GM21526 (cell line): ENCODE results near the gene SSC4D.
A peak's percentile ranks its signal among the peaks of the same experiment; 100 is the strongest.
"Not testable (repeated sequence)": the region's sequence is repeated elsewhere in the genome, so short reads cannot be mapped to it uniquely, and the experiment has no call there.

ENCODE experiments used
- ATAC-seq: cut with Tn5 transposase; IDR thresholded peaks from one replicate; pipeline ENCODE4 v1.9.1; 2021; ENCODE audit warnings: moderate library complexity; ENCODE audit not compliant: unreplicated experiment, low FRiP score

Gene SSC4D

GRCh38 chr7:76423666-76424412 lies 14.3 kb upstream of the SSC4D start:
- ATAC-seq = no peak

GRCh38 chr7:76421097-76421496 lies 11.6 kb upstream of the SSC4D start:
- ATAC-seq = not testable (repeated sequence)

GRCh38 chr7:76417654-76418310 lies 8.3 kb upstream of the SSC4D start:
- ATAC-seq = not testable (repeated sequence)

GRCh38 chr7:76412249-76412648 lies 2.8 kb upstream of the SSC4D start:
- no peak for ATAC-seq

GRCh38 chr7:76411626-76412025 lies 2.1 kb upstream of the SSC4D start:
- no peak for ATAC-seq

GRCh38 chr7:76408121-76408560 lies 1.4 kb downstream of the SSC4D start:
- no peak for ATAC-seq

GRCh38 chr7:76407718-76408117 lies 1.8 kb downstream of the SSC4D start:
- ATAC-seq = no peak

GRCh38 chr7:76405738-76406137 lies 3.8 kb downstream of the SSC4D start:
- no peak for ATAC-seq

GRCh38 chr7:76403780-76404494 lies 5.6 kb downstream of the SSC4D start:
- ATAC-seq = no peak

- not testable (repeated sequence) for ATAC-seq
These were observed 6.4 kb downstream of the SSC4D start for GRCh38 chr7:76403097-76403496.

- no peak for ATAC-seq
These were observed 9.2 kb downstream of the SSC4D start for GRCh38 chr7:76400248-76400647.

- ATAC-seq = no peak
These were observed 11.9 kb downstream of the SSC4D start for GRCh38 chr7:76397409-76398183.

- no peak for ATAC-seq
These were observed 12.6 kb downstream of the SSC4D start for GRCh38 chr7:76396864-76397263.

- no peak for ATAC-seq
These were observed 13.4 kb downstream of the SSC4D start for GRCh38 chr7:76395965-76396726.

GRCh38 chr7:76395605-76395964 lies 13.9 kb downstream of the SSC4D start:
- ATAC-seq = not testable (repeated sequence)

GRCh38 chr7:76394957-76395356 lies 14.5 kb downstream of the SSC4D start:
- no peak for ATAC-seq

GRCh38 chr7:76393116-76394031 lies 16.1 kb downstream of the SSC4D start:
- peak; percentile 87 for ATAC-seq

- no peak for ATAC-seq
These were observed 16.9 kb downstream of the SSC4D start for GRCh38 chr7:76392531-76393115.

GRCh38 chr7:76390092-76390491 lies 19.4 kb downstream of the SSC4D start:
- no peak for ATAC-seq
